ENCODE data around the gene PDZD7.

DNA sequence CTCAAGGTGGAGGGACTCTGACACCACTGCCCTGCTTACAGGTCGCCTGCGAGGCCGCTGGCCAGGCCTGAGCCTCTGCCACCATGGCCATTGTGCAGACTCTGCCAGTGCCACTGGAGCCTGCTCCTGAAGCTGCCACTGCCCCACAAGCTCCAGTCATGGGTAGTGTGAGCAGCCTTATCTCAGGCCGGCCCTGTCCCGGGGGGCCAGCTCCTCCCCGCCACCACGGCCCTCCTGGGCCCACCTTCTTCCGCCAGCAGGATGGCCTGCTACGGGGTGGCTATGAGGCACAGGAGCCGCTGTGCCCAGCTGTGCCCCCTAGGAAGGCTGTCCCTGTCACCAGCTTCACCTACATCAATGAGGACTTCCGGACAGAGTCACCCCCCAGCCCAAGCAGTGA lies 28.5 kb downstream of the PDZD7 start:
- TF ChIP-seq, protein P1, sequence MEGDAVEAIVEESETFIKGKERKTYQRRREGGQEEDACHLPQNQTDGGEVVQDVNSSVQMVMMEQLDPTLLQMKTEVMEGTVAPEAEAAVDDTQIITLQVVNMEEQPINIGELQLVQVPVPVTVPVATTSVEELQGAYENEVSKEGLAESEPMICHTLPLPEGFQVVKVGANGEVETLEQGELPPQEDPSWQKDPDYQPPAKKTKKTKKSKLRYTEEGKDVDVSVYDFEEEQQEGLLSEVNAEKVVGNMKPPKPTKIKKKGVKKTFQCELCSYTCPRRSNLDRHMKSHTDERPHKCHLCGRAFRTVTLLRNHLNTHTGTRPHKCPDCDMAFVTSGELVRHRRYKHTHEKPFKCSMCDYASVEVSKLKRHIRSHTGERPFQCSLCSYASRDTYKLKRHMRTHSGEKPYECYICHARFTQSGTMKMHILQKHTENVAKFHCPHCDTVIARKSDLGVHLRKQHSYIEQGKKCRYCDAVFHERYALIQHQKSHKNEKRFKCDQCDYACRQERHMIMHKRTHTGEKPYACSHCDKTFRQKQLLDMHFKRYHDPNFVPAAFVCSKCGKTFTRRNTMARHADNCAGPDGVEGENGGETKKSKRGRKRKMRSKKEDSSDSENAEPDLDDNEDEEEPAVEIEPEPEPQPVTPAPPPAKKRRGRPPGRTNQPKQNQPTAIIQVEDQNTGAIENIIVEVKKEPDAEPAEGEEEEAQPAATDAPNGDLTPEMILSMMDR (conservative IDR thresholded peaks at IDR 0.05), result no peak
- TF ChIP-seq ZFX (IDR thresholded peaks at IDR 0.05), result no peak
